NCI-H2227 (cell line): Measurements from ENCODE around the gene NLGN4X.
"Not testable (repeated sequence)": the region's sequence is repeated elsewhere in the genome, so short reads cannot be mapped to it uniquely, and the experiment has no call there.

Source experiments
- DNase-seq: peaks from one replicate; lab custom pipeline; 2025; ENCODE audit not compliant: unreplicated experiment; lab: John Stamatoyannopoulos, UW

Gene NLGN4X

GRCh38 chrX:6015423-6015822 lies 213.2 kb downstream of the NLGN4X start:
- no peak for DNase-seq

- no peak for DNase-seq
These were observed 216.3 kb downstream of the NLGN4X start for GRCh38 chrX:6012357-6012756.

GRCh38 chrX:6005856-6006255 lies 222.8 kb downstream of the NLGN4X start:
- DNase-seq, result no peak

- no peak for DNase-seq
These were observed 224.1 kb downstream of the NLGN4X start for GRCh38 chrX:6004529-6004928.

- DNase-seq, result no peak
These were observed 226.6 kb downstream of the NLGN4X start for GRCh38 chrX:6002056-6002455.

GRCh38 chrX:5998901-5999300 lies 229.8 kb downstream of the NLGN4X start:
- no peak for DNase-seq

GRCh38 chrX:5998456-5998855 lies 230.2 kb downstream of the NLGN4X start:
- no peak for DNase-seq

- no peak for DNase-seq
These were observed 237.3 kb downstream of the NLGN4X start for GRCh38 chrX:5991393-5991792.

- no peak for DNase-seq
These were observed 249.3 kb downstream of the NLGN4X start for GRCh38 chrX:5979338-5979737.

GRCh38 chrX:5976332-5976731 lies 252.3 kb downstream of the NLGN4X start:
- DNase-seq, result no peak

- DNase-seq, result no peak
These were observed 257.4 kb downstream of the NLGN4X start for GRCh38 chrX:5971300-5971699.

GRCh38 chrX:5965406-5965805 lies 263.3 kb downstream of the NLGN4X start:
- DNase-seq, result no peak

GRCh38 chrX:5959286-5959685 lies 269.4 kb downstream of the NLGN4X start:
- no peak for DNase-seq

GRCh38 chrX:5958523-5958922 lies 270.1 kb downstream of the NLGN4X start:
- DNase-seq, result no peak

GRCh38 chrX:5957506-5957905 lies 271.2 kb downstream of the NLGN4X start:
- DNase-seq, result no peak

GRCh38 chrX:5936438-5936837 lies 292.2 kb downstream of the NLGN4X start:
- DNase-seq, result no peak

GRCh38 chrX:5928224-5928623 lies 300.4 kb downstream of the NLGN4X start:
- DNase-seq, result no peak

- DNase-seq, result no peak
These were observed 311.7 kb downstream of the NLGN4X start for GRCh38 chrX:5916945-5917344.

- DNase-seq, result no peak
These were observed 312.9 kb downstream of the NLGN4X start for GRCh38 chrX:5915783-5916182.

- no peak for DNase-seq
These were observed 321.5 kb downstream of the NLGN4X start for GRCh38 chrX:5907207-5907606.

- not testable (repeated sequence) for DNase-seq
These were observed 325.0 kb downstream of the NLGN4X start for GRCh38 chrX:5903586-5904190.

GRCh38 chrX:5898463-5898862 lies 330.2 kb downstream of the NLGN4X start:
- no peak for DNase-seq

- DNase-seq, result no peak
These were observed 337.3 kb downstream of the NLGN4X start for GRCh38 chrX:5891378-5891777.
